Left colon (tissue), 2 donors: Measurements from ENCODE around the gene PIRT. TPM values are rescaled to one million over a fixed set of nuclear protein-coding genes. Genes with fewer than 3 reads are reported as not detected.
"Not testable (repeated sequence)": the region's sequence is repeated elsewhere in the genome, so short reads cannot be mapped to it uniquely, and the experiment has no call there.

ENCODE experiments used
- ATAC-seq: fragments of 200-7000 bp; cut with Tn5 transposase; one replicate; pipeline ENCODE4 v1.9.1; 2020; ENCODE audit warnings: mild to moderate bottlenecking, moderate library complexity
- DNase-seq, 2 donors: peaks; one replicate each; pipeline ENCODE4 v3.0.0-alpha.2; 2020
- intact Hi-C, 2 donors: fragments of 100-400 bp; cut with DNase I in 1 of 2; cut with micrococcal nuclease in 1 of 2; formaldehyde crosslinking; loops; one replicate each; pipeline versions ENCODE4 v1.11.2 to v1.14.0; 2022; cut with DNase I, micrococcal nuclease
- long read RNA-seq: library from polyadenylated mRNA; unstranded; transcript quantifications from one replicate; pipeline ENCODE4 v2.0.0, GENCODE V29; 2021
- total RNA-seq, 2 donors: library from RNA; stranded (reverse); fragmentation: NEBNext Ultra II Directional; extraction: Animal tissue kit (Norgen Biotek cat#: 25700); gene quantifications; one replicate each; pipeline ENCODE4 v1.2.1, GENCODE V29; 2021
- donor health status: DM: no; HTN: no; CAD: no.
- donor health status: DM: yes; HTN: yes; CAD: no.

Gene PIRT
- 1 to 10 TPM in 1 of 2 donors, under 1 TPM in 1; 0.58 to 1.1 TPM for total RNA-seq
- long read RNA-seq, partial matches to known transcripts = 0 of 1 reads
- long read RNA-seq, other reads (novel, unspliced or antisense) = 1 of 1 reads

DNA sequence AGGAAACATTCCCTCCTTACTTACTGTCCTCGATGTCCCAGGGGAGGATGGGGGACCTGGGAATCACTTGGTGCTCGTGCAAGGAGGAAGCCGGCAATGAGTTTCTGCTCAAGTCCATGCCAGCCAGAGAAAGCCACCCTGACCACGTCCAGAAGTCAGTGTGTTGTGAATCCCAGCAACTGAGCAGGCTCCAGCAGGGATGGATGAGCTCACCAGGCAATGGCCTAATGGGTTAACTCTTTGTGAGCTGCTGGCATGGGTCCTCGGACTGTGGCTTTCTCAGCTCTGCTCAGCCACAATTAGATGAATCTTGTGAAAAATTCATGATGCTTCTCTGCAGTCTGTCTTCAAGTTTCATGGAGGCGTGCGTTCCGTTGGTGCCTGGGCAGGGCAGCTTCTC, at the start of gene PIRT:
Gene PIRT (minus strand): TSS at position 167 of the 400 bp plus-strand sequence. CDS start 12,442 bp downstream, outside the sequence.
- DNase-seq (no peak), ATAC-seq (no peak)
- intact Hi-C loops = no loop called here

DNA sequence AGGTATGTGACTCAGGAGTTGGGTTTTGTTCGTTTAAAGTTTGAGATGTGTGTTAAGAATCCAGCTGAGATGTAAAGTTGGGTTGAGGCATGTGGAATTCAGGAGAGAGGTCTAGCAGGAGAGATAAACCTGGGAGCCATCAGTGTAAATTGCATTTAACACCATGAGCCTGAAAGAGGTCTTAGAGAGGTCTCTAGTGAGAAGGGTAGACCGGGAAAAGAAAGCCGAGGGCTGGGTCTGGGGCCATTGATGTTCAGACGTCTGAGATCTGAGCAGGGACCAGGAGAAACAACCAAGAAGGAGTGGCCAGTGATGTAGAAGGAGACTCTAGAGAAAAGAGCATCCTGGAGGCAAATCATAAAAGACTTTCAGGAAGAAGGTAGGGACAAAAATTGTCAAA, 44.1 kb upstream of the PIRT start:
- intact Hi-C loops = no loop called here
- ATAC-seq = no peak

DNA sequence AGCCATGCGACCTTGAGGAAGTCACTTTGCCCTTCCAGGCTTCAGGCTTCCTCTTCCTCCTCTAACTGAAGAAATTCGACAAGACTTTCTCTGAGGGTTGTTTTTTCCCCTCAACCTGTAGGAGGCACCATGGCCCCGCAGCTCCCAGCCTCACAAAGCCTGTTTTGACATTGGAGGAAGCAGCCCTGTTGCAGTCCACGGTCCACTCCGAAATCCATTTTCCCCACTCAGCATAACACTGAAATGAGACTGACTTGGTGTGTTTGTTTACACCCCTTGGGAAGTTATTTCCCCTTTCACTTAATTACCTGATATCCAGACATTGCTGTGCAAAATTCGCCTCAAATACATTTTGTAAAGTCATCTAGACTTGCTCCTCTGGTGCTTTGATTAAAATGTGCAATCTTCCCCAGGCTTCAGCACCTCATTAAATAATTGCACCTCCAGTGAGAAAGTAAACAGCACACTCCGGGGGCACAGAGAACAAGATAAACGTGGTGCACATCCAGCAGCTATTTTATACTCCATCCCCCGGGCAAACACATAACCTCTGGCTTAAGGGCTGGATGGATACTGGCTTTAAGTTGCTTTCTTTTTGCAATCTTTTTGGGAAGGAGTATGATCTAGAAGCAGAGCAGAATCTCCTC, 41.4 kb upstream of the PIRT start:
- intact Hi-C loops = loop anchor here in 1 of 2 donors (5.0 to 10.0 kb wide), 3 partner anchors 263 to 1105 kb away; no protein-coding TSS in a partner anchor
- ATAC-seq = peak; percentile 88
- peak; percentile 32 to 46 for DNase-seq

More for the DNA sequence above, 44.1 kb upstream of the PIRT start:
- DNase-seq = no peak

DNA sequence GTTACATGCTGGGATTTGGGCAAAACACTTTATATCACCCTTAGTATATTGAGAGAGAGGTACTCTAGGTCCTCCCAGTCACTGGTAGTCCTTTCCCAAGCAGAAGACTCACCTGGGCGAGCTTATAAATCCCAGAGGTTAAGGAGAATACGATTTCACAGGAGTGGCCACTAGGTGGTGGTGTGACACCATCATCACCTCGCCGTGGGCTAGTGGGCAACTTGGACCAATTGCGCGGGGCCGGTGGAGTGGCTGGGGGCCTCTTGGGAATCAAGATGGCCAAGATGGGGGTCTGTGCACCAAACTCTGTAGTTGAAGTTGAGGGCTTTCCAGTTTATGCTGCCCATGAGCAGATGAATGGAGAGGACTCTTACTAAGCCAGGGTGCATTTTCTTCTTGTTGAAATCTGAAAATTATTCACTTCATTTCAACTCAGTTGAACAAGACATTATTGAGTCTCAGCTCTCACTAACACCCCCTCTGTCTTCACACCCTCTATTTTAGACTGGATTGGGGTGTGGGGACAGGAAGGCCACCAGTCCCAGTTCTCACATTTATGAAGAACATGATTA, 38.2 kb upstream of the PIRT start:
- peak; percentile 26 to 59 for DNase-seq
- ATAC-seq = peak; percentile 76
- intact Hi-C loops = loop anchor here in 1 of 2 donors (5.0 to 10.0 kb wide), 3 partner anchors 266 to 1109 kb away; no protein-coding TSS in a partner anchor

DNA sequence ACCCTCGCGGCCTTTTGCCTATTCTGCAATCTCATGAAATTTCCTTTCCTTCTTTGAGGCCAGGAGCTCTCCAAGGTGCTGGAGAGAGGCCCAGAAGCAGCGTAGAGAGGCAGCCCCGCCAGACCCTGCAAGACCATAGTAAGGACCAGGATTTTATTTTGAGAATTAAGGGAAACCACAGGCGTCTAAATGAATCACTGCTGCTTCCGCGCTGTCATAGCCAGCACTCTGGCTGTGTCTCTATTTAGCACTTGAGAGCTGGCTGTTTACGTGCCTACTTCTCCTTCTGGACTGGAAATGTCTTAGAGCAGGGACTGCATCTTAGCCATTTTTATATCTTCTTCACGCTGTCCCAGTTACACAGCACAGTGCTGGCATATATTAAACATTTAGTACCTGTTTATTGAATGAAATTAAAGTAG, 37.6 kb upstream of the PIRT start:
- intact Hi-C loops = loop anchor here in 1 of 2 donors (5.0 to 10.0 kb wide), 3 partner anchors 267 to 1109 kb away; no protein-coding TSS in a partner anchor
- DNase-seq = peak in 1 of 2 donors; percentile 27
- ATAC-seq = peak; percentile 27

DNA sequence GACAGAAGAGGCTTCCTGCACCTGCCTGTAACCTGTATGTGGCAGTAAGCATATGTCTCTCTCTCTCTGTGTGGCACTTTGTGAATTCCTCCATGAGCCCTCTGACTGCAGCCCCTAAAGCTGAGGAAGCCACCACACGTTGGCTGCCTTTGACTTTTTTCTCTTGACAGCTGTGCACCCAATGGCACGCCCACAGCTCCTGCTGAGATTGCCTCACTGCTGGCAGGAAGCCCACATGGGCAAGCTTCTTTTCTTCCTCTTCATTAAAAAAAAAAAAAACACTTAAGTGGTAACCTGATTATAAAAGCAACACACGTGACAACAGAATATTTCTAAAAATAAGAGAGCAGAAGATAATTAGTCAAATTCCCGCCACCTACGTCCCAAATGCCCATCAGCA, 34.0 kb upstream of the PIRT start:
- intact Hi-C loops = loop anchor here in 1 of 2 donors (10.0 kb wide), 2 partner anchors 773 to 1113 kb away; no protein-coding TSS in a partner anchor
- DNase-seq (peak; percentile 29 to 39), ATAC-seq (peak; percentile 49)

DNA sequence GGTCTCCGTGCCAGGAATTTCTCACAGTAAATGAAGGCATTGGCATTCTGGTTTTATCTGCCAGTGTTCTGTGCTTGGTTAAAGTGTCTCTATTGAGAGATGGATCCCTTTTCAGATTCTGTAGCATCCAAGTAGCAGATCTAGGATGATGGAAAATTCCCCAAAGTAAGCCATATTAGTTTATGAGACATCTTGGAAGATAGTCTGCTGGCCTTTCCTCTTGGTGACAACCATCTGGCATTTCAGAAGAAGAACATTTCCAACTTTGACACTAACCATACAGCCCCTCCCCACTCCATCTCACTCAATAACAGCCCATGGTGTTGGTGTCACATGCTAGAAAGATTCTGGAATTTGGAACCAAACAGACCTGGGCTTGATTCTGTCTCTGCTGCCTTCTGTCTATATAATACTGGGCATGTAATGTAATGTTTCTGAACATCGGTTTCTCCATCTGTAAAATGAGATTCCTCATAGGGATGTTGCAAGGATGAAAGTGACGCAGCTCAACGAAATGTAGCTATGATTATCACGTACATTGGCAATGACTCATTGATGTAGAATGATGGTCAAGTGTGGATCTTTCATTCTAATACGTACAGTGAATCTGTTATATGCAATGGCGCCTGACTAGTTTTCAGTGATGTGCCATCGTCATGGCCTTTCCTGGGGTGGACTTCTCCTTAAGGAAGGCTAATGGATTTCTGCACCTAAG, 32.6 kb upstream of the PIRT start:
- DNase-seq (no peak), ATAC-seq (no peak)
- intact Hi-C loops = loop anchor here in 1 of 2 donors (10.0 kb wide), 2 partner anchors 774 to 1114 kb away; no protein-coding TSS in a partner anchor

DNA sequence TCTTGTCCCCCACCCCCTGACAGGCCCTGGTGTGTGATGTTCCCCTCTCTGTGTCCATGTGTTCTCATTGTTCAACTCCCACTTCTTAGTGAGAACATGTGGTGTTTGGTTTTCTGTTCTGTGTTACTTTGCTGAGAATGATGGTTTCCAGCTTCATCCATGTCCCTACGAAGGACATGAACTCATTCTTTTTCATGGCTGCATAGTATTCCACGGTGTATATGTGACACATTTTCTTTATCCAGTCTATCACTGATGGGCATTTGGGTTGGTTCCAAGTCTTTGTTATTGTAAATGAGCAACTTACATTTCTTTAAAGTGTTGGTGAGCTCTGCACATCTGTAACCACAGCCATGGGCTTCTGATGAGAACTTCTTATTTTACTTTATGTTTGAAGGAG, 30.9 kb upstream of the PIRT start:
- ATAC-seq, DNase-seq, intact Hi-C loops: not testable (repeated sequence)

DNA sequence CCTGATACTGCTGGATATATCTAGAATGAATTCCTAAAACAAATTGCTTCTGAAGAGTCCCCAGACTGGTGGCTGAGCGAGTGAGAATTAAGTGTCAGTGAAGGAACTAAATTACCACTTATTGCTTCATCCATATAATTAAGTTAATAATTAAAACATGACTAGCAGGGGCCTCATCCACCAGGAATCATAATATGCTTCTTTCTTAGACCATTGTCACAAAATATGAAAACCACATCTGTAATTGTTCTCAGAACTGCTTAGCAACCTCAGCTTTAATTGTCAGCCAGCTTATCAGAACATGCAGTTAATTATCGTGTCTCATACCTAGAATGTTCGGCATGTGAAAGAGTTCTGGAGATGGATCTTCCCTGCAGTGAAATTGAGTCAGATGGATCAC, 21.2 kb upstream of the PIRT start:
- DNase-seq (no peak), ATAC-seq (no peak)
- intact Hi-C loops = no loop called here

DNA sequence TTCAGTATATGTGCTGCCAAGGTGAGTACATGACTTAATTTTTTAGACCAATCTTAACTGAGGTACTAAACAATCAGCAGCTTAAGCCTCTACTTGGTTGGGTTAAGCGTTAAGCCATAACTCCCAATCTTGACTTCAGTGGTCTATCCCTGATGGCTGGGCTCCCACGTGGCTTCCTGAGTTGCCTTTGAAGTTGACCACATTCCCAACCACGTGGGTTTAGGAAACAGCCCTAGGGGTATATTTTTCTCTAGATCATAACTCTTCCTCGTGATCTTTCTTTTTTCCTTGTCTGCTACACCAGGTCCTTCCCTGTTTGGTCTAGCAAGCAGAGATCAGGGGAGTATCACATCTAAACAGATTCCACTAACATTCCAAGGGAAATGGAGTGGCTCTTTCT, 20.1 kb upstream of the PIRT start:
- DNase-seq (no peak), ATAC-seq (no peak)
- intact Hi-C loops = no loop called here

DNA sequence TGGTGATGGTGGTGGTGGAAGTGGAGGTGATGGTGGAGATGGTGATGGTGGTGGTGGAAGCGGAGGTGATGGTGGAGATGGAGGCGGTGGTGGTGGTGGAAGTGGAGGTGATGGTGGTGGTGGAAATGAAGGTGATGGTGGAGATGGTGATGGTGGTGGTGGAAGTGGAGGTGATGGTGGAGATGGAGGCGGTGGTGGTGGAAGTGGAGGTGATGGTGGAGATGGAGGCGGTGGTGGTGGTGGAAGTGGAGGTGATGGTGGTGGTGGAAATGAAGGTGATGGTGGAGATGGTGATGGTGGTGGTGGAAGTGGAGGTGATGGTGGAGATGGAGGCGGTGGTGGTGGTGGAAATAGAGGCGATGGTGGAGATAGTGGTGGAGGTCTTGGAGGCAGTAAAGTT, 8.7 kb upstream of the PIRT start:
- intact Hi-C loops = loop anchor here (5.0 to 10.0 kb wide), 3 partner anchors 102 to 199 kb away; no protein-coding TSS in a partner anchor
- not testable (repeated sequence) for DNase-seq, ATAC-seq

DNA sequence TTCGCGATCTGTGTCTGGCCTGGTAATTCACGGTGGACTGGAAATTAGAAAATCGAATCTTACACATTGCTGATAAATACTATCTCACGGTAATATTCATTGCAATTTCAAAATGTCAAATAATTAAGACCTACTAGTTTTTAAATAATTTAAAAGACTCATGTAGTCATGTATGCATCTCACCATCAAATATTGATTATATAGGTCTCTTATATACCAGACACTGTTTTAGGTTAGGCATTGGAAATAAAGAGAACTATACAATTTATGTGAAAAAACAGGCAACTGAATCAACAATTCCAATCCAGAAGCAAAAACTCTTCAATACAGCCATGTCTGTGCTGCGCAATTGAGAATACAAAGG, 7.5 kb upstream of the PIRT start:
- ATAC-seq (no peak), DNase-seq (no peak)
- intact Hi-C loops = loop anchor here (5.0 to 10.0 kb wide), 3 partner anchors 101 to 198 kb away; no protein-coding TSS in a partner anchor

DNA sequence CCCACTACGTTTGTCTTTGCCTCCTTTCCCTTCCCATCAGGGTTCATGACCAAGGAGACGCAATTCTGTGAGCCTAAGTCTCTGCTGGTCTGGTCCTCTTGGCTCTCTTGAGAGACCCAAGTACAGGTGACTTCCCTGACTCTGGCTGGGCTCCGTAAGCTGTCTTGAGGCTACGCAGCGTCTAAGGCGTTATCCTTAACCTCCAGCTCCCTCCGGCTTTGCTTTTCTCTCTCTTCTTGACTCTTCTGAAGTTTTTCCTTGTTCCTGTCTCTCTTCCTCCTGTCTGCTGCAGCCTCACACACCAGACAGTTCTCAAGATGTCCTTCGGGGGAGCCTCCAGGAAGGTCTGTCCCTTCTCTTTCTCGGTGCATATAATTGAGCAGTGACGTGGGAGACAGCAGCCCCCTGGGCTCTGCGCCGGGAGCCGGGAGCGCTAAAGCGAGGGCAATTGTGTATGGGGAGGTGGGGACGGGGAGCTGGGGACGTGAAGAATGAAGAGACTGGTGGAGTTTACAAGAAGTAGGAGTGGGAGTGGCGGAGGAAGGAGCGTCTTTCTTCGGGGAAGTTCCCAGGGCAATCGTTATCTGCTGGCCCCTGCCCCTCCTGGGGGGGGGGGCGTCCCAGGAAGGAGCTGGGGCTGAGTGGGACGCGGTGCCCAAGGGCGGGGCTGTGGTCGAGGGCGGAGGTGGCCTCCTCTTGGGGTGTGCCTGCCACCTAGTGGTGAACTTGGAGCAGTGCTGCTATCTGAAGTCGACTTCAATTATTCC, 6.9 kb upstream of the PIRT start:
- ATAC-seq (peak; percentile 89), DNase-seq (peak; percentile 89)
- intact Hi-C loops = loop anchor here (5.0 to 10.0 kb wide), 3 partner anchors 100 to 198 kb away; no protein-coding TSS in a partner anchor

DNA sequence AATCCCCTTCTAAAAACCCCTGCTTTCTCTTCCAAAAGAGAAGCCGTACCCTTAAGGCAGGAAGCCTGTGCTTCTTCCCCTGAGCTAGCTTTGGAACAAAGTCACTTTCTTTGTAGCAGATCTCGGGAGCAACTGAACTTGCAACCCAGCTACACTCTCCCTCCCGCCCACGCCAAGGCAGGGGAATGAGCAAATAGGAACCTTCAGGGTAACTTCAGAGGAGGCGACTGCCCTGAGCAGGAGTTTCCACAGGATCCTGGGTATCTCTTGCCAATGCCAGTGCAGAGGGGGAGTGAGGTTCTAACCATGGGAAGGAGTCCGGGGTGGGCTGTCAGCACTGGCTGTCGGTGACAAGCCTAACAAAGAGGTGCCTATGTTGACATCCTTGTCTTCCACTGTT, 5.9 kb upstream of the PIRT start:
- ATAC-seq (peak; percentile 63), DNase-seq (peak; percentile 56 to 65)
- intact Hi-C loops = loop anchor here in 1 of 2 donors (10.0 kb wide), 1 partner anchor 99 kb away; no protein-coding TSS in a partner anchor

DNA sequence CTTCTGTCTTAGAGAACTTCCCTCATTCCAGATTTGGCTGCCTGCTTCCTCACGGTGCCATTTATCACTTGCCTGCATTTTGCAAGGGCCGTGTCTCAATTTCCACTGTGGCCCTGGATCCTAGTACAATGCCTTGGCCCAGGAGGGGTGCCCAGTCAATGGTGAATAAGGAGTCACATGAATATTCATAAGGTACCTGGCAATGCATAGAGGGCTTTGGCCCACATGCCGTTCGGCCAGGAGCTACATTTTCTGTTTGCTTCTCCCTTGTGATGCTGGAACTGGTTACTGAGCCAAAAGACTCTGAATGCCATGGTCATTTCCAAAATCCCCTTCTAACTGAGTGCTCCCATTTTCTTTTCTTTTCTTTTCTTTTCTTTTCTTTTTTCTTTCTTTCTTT, 4.8 kb upstream of the PIRT start:
- ATAC-seq (no peak), DNase-seq (no peak)
- intact Hi-C loops = loop anchor here in 1 of 2 donors (10.0 kb wide), 1 partner anchor 98 kb away; no protein-coding TSS in a partner anchor

DNA sequence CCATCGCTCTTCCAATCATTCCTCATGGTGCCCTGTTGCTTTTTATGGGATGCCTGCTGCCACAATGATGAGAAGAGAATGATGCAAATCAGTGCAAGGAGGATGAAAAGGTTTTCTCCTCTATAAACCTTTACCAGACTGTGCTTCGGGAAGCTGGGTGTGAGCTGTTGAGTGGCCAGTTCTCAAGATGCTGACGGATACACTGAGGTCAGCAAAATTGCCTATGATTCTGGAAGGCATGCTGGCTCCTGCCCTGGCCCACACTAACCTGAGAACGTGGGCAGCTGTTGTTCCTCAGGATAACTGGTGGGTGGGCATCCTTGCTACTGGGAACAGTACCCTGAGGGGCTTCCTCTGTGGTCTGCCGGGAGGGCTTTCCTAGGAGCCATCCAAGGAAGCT, 795 bp upstream of the PIRT start:
- ATAC-seq (no peak), DNase-seq (no peak)
- intact Hi-C loops = no loop called here

DNA sequence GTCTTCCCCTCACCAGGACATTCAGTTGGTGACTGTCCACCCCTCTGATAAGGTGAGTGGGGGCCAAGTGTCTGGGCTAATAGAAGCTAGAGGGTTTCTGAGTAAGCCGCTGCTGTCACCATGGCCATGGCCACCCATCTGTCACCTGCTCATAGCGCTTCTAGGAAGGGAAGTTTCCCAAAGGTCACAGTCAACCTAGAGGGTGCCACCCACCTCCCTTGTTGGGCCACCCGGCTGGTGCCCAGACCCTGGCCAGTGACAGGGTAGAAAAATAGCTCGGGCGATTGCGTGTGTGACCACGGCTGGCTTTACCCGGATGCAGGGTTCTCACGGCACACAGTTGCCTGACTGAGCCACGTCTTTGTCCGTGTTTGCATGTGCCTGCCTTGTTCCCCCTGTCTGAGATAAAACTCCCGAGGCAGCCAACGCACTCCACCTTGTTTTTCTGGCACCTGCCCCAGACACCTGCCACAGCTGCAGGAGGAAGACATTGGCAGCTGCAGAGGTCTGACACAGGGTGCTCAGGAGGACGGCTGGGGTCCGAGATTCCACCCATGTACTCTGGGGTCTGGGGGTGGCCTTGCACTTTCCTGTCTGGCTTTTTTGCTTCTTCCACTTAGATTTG, 809 bp downstream of the PIRT start:
- intact Hi-C loops = no loop called here
- ATAC-seq (peak; percentile 62), DNase-seq (peak; percentile 67 to 72)

DNA sequence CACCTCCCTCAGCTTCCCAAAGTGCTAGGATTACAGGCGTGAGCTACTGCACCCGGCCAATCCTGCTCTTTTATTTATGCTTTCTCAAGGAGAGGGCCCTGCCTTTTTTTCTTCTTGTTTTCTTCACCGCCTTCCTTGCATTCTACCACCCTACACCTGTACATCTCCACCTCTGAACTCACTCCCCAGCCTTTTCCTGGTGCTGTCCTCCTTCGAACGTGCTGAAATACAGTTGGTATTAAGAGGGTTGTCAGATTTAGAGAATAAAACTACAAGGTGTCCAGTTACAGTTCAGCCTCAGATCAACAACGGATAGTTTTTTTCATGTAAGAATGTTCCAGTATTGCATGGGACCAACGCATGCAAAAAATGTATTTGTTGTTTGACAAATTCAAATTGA, 1.7 kb downstream of the PIRT start:
- ATAC-seq (no peak), DNase-seq (no peak)
- intact Hi-C loops = no loop called here
